Epithelial cell of esophagus (primary cell): Measurements from ENCODE around the gene ADGRD2.

Experiments
- DNase-seq: peaks from one replicate; pipeline ENCODE4 v3.0.0; 2010; ENCODE audit warnings: low read depth
- H3K4me3 ChIP-seq: 2 replicates; pipeline ENCODE4 v1.5.1; 2011; ENCODE audit warnings: mild to moderate bottlenecking, low read length, control low read depth
- TF ChIP-seq, protein P1 (sequence below): IDR thresholded peaks from 2 replicates; pipeline ENCODE4 v1.5.1; 2011; ENCODE audit warnings: low read depth, mild to moderate bottlenecking, low read length, control low read depth, inconsistent platforms; ENCODE audit not compliant: insufficient read depth; ENCODE audit errors: missing control alignments

The ADGRD2 gene

GRCh38 chr9:124499216-124499615 lies 49.0 kb downstream of the ADGRD2 start:
- DNase-seq = no peak
- no peak overlapping the region for H3K4me3 ChIP-seq
- TF ChIP-seq, protein P1, sequence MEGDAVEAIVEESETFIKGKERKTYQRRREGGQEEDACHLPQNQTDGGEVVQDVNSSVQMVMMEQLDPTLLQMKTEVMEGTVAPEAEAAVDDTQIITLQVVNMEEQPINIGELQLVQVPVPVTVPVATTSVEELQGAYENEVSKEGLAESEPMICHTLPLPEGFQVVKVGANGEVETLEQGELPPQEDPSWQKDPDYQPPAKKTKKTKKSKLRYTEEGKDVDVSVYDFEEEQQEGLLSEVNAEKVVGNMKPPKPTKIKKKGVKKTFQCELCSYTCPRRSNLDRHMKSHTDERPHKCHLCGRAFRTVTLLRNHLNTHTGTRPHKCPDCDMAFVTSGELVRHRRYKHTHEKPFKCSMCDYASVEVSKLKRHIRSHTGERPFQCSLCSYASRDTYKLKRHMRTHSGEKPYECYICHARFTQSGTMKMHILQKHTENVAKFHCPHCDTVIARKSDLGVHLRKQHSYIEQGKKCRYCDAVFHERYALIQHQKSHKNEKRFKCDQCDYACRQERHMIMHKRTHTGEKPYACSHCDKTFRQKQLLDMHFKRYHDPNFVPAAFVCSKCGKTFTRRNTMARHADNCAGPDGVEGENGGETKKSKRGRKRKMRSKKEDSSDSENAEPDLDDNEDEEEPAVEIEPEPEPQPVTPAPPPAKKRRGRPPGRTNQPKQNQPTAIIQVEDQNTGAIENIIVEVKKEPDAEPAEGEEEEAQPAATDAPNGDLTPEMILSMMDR = no peak

- no peak overlapping the region for H3K4me3 ChIP-seq
- TF ChIP-seq, protein P1 = no peak
- DNase-seq = no peak
These were observed 50.0 kb downstream of the ADGRD2 start for GRCh38 chr9:124500028-124500795.

GRCh38 chr9:124500796-124501611 lies 50.8 kb downstream of the ADGRD2 start:
- no peak for DNase-seq
- no peak overlapping the region for H3K4me3 ChIP-seq
- TF ChIP-seq, protein P1 = no peak

DNA sequence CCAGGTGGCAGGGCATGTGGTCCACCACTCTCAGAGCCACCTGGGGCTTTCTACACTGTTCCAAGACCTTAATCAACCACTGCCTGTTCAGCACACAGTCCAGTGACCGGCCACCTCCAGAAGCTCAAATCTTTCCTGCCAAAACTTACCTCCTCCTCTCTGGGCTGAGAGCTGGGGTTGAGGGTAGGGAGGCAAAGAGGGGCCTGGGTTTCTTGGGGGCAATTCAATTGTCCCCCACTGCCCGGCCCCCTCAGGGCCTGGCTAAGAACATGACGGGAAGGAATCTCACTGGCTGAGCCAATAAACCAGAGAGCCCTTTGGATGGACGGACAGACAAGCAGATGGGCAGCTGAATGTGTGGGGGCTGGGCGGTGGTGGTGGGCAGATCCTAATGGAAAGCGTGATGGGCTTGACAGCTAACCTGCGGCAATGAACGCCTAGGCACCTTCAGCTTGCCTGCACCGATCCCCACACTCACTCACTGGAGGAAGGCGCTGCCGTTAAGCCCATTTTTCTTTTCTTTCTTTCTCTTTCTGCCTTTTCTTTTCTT lies 51.6 kb downstream of the ADGRD2 start:
- TF ChIP-seq, protein P1 = no peak
- H3K4me3 ChIP-seq = no peak overlapping the region
- DNase-seq = no peak

- DNase-seq = no peak
- H3K4me3 ChIP-seq = no peak overlapping the region
- TF ChIP-seq, protein P1 = no peak
These were observed 52.8 kb downstream of the ADGRD2 start for GRCh38 chr9:124502711-124503702.
